ENCODE results near the gene GYS1. TPM values are rescaled to one million over a fixed set of nuclear protein-coding genes. Genes with fewer than 3 reads are reported as not detected.
A peak's percentile ranks its signal among the peaks of the same experiment; 100 is the strongest.

GYS1 gene
- total RNA-seq, 1 donor from 2014 or later, result 56.2 TPM

DNA sequence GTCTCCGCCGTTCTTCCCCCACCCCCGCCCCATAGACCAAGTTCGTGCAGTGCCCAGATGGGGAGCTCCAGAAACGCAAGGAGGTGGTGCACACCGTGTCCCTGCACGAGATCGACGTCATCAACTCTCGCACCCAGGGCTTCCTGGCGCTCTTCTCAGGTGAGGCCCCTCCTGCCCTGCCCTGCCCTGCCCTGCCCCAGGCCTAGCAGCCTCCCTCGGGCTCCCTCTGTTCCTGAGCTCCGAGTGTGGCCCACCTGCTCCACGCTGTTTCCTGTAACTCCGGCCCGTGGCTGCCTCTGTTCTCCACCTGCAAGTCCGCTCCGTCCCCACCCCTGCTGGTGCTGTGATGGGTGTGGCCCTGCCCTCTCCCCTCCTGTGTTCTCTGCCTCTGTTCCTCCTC lies 17.3 kb upstream of the GYS1 start:
- Mint-ChIP-seq H3K27ac (ENCODE audit: unreplicated experiment) (no peak overlapping the region), H3K4me3 (no peak overlapping the region), H3K27me3 (ENCODE audit: low read depth) (no peaks in the 10 kb centered on the region), H3K36me3 (ENCODE audit: low read depth) (peaks cover 5% of the 10 kb centered on the region), H3K9me3 (no peaks in the 10 kb centered on the region), H3K4me1 (no peaks in the 10 kb centered on the region)
- no peak for DNase-seq (ENCODE audit: low read depth, low spot score)
- TF ChIP-seq, protein P1, sequence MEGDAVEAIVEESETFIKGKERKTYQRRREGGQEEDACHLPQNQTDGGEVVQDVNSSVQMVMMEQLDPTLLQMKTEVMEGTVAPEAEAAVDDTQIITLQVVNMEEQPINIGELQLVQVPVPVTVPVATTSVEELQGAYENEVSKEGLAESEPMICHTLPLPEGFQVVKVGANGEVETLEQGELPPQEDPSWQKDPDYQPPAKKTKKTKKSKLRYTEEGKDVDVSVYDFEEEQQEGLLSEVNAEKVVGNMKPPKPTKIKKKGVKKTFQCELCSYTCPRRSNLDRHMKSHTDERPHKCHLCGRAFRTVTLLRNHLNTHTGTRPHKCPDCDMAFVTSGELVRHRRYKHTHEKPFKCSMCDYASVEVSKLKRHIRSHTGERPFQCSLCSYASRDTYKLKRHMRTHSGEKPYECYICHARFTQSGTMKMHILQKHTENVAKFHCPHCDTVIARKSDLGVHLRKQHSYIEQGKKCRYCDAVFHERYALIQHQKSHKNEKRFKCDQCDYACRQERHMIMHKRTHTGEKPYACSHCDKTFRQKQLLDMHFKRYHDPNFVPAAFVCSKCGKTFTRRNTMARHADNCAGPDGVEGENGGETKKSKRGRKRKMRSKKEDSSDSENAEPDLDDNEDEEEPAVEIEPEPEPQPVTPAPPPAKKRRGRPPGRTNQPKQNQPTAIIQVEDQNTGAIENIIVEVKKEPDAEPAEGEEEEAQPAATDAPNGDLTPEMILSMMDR (conservative IDR thresholded peaks at IDR 0.05), result no peak

DNA sequence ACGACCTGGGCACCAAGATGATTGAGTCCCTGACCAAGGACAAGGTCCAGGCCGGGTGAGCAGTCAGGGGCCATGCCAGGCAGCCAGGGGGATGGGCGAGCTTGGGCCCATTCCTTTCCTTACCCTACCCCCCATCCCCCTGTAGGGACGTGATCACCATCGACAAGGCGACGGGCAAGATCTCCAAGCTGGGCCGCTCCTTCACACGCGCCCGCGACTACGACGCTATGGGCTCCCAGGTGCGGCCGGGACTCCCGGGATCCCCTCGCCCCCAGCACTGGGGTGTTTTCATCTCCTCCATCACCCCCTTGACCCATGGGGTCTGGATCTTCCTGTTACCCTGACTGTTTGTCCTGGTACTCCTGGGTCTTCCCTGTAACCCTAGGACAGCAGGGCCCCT lies 16.7 kb upstream of the GYS1 start:
- TF ChIP-seq, protein P1 (conservative IDR thresholded peaks at IDR 0.05), result no peak
- Mint-ChIP-seq H3K27ac (ENCODE audit: unreplicated experiment) (no peak overlapping the region), H3K4me3 (no peak overlapping the region), H3K4me1 (no peaks in the 10 kb centered on the region), H3K36me3 (ENCODE audit: low read depth) (peaks cover 5% of the 10 kb centered on the region), H3K27me3 (ENCODE audit: low read depth) (no peaks in the 10 kb centered on the region), H3K9me3 (no peaks in the 10 kb centered on the region)
- no peak for DNase-seq (ENCODE audit: low read depth, low spot score)

DNA sequence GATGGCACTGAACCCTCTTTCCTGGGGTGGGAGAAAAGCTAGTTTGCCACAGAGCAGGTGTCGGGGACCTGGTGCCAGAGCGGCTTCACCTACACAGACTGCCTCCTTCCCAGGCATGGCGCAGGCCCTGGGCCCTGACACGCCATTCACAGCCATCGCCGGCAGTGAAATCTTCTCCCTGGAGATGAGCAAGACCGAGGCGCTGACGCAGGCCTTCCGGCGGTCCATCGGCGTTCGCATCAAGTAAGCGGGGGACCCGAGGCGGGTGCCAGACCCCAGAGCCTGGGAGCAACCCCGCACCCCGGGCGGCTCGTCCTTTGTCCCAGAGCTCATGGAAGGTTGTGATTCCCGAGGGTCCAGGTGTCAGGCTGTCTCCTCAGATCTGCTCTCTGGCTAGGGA lies 13.8 kb upstream of the GYS1 start:
- Mint-ChIP-seq H3K4me1 (no peaks in the 10 kb centered on the region), H3K36me3 (ENCODE audit: low read depth) (peaks cover 7% of the 10 kb centered on the region), H3K9me3 (no peaks in the 10 kb centered on the region), H3K4me3 (no peak overlapping the region), H3K27ac (ENCODE audit: unreplicated experiment) (no peak overlapping the region), H3K27me3 (ENCODE audit: low read depth) (no peaks in the 10 kb centered on the region)
- DNase-seq (ENCODE audit: low read depth, low spot score), result no peak
- TF ChIP-seq, protein P1 (conservative IDR thresholded peaks at IDR 0.05), result no peak

DNA sequence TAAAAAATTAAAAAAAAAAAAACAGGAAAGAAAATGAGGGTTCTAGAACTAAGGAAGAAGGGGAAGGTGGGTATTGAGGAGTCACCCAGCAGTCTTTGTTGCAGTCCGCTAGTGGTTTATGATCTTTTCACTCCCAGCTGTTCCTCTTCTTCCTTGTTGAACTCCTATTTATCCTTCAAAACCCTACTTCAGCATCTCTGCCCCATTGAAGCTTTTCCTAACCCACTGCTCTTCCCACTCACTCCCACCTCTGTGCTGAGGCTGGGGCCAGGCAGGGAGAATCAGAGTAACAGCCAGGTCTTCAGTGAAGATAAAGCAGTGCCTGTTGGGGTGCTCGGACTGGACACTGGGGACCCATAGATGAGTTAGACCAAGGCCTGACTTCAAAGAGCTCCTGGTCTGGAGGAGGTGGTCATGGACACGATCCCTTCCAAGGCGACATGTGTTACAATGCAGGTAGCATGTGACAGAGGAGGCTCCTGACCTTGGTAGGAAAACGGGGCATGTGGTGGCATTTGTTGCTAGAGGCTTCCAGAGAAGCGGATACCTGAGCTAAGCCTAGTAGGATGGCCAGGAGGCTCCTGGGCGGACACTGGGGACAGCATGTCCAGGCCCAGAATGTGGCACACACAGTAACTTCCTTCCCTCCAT lies 12.0 kb upstream of the GYS1 start:
- TF ChIP-seq, protein P1 (conservative IDR thresholded peaks at IDR 0.05), result no peak
- no peak for DNase-seq (ENCODE audit: low read depth, low spot score)
- H3K27me3 Mint-ChIP-seq (ENCODE audit: low read depth), result no peaks in the 10 kb centered on the region
- H3K36me3 Mint-ChIP-seq (ENCODE audit: low read depth), result peaks cover 4% of the 10 kb centered on the region
- H3K4me1 Mint-ChIP-seq, result no peaks in the 10 kb centered on the region
- peak overlapping the region; percentile 19 for H3K27ac Mint-ChIP-seq (ENCODE audit: unreplicated experiment)
- no peaks in the 10 kb centered on the region for H3K9me3 Mint-ChIP-seq
- H3K4me3 Mint-ChIP-seq, result no peak overlapping the region

DNA sequence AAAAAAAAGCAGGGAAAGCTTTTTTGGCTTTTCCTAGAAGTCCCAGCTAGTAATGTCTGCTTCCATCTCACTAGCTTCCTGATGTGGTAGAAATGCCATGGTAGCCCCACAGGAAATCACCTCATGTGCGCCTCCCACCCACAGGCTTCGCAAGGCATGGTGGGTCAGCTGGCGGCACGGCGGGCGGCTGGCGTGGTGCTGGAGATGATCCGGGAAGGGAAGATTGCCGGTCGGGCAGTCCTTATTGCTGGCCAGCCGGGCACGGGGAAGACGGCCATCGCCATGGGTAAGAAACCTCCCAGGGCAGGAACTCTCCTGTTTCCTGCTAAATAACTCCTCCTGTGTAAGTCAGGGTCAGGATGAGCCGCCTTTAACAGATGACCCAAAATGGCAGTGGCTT lies 11.0 kb upstream of the GYS1 start:
- Mint-ChIP-seq H3K4me1 (peaks cover 8% of the 10 kb centered on the region), H3K4me3 (no peak overlapping the region), H3K27me3 (ENCODE audit: low read depth) (no peaks in the 10 kb centered on the region), H3K9me3 (no peaks in the 10 kb centered on the region), H3K27ac (ENCODE audit: unreplicated experiment) (no peak overlapping the region), H3K36me3 (ENCODE audit: low read depth) (peaks cover 6% of the 10 kb centered on the region)
- TF ChIP-seq, protein P1 (conservative IDR thresholded peaks at IDR 0.05), result no peak
- no peak for DNase-seq (ENCODE audit: low read depth, low spot score)

Data from neural crest cell (in vitro differentiated cells).